HepG2 (cell line): Measurements from ENCODE around the gene PPAT. TPM values are rescaled to one million over a fixed set of nuclear protein-coding genes. Genes with fewer than 3 reads are reported as not detected.

Experiments
- ELF1 ChIP-seq: sonication (generic); formaldehyde crosslinking; IDR thresholded peaks from 2 replicates; pipeline ENCODE4 v1.4.0; 2020; ENCODE audit warnings: missing genetic modification reagents
- HNRNPL ChIP-seq: fragments of 200-400 bp; formaldehyde crosslinking; IDR thresholded peaks from 2 replicates; pipeline ENCODE4 v1.6.1; 2017; ENCODE audit warnings: mild to moderate bottlenecking, low read depth, low read length
- HNRNPLL ChIP-seq: fragments of 200-400 bp; formaldehyde crosslinking; IDR thresholded peaks from 2 replicates; pipeline ENCODE4 v1.6.1; 2017; ENCODE audit warnings: mild to moderate bottlenecking, low read depth, low read length; ENCODE audit not compliant: poor library complexity, severe bottlenecking
- NFYB ChIP-seq: sonication (generic); formaldehyde crosslinking; IDR thresholded peaks from 2 replicates; pipeline ENCODE4 v1.4.0; 2020; ENCODE audit warnings: missing genetic modification reagents
- PHB2 ChIP-seq: fragments of 450-650 bp; IDR thresholded peaks from 2 replicates; pipeline ENCODE4 v1.6.1; 2018; ENCODE audit not compliant: partially characterized antibody
- PHF8 ChIP-seq: sonication (generic); formaldehyde crosslinking; IDR thresholded peaks from 2 replicates; pipeline ENCODE4 v1.5.0; 2020; ENCODE audit warnings: missing genetic modification reagents
- REL ChIP-seq: sonication (generic); formaldehyde crosslinking; conservative IDR thresholded peaks from 2 replicates; pipeline ENCODE4 v1.8.0; 2022; ENCODE audit warnings: mild to moderate bottlenecking, missing genetic modification reagents, moderate library complexity
- XBP1 ChIP-seq: sonication (generic); formaldehyde crosslinking; IDR thresholded peaks from 2 replicates; pipeline ENCODE4 v1.5.0; 2020; ENCODE audit warnings: missing genetic modification reagents
- ZBTB3 ChIP-seq: sonication (generic); formaldehyde crosslinking; IDR thresholded peaks from 2 replicates; pipeline ENCODE4 v1.4.0; 2020; ENCODE audit warnings: low read depth, mild to moderate bottlenecking, moderate library complexity, missing genetic modification reagents, borderline replicate concordance
- ZFAT ChIP-seq: sonication (generic); formaldehyde crosslinking; conservative IDR thresholded peaks from 2 replicates; pipeline ENCODE4 v1.8.1; 2023; ENCODE audit warnings: missing genetic modification reagents, inconsistent platforms
- ZFP36L1 ChIP-seq: sonication (generic); formaldehyde crosslinking; IDR thresholded peaks from 2 replicates; pipeline ENCODE4 v1.8.0; 2022; ENCODE audit warnings: mild to moderate bottlenecking, missing genetic modification reagents, moderate library complexity
- ZMAT3 ChIP-seq: sonication (generic); formaldehyde crosslinking; conservative IDR thresholded peaks from 2 replicates; pipeline ENCODE4 v1.7.0; 2021; ENCODE audit warnings: missing genetic modification reagents
- ZNF329 ChIP-seq: sonication (generic); formaldehyde crosslinking; IDR thresholded peaks from 2 replicates; pipeline ENCODE4 v1.9.0; 2021; ENCODE audit warnings: low read depth, mild to moderate bottlenecking, missing genetic modification reagents
- ZNF431 ChIP-seq: sonication (generic); formaldehyde crosslinking; IDR thresholded peaks from 2 replicates; pipeline ENCODE4 v1.9.0; 2022; ENCODE audit warnings: missing genetic modification reagents, low read depth, mild to moderate bottlenecking, borderline replicate concordance
- ZNF550 ChIP-seq: sonication (generic); formaldehyde crosslinking; IDR thresholded peaks from 2 replicates; pipeline ENCODE4 v1.4.0; 2020; ENCODE audit warnings: mild to moderate bottlenecking, missing genetic modification reagents, borderline replicate concordance
- ZNF619 ChIP-seq: sonication (generic); formaldehyde crosslinking; IDR thresholded peaks from 2 replicates; pipeline ENCODE4 v1.4.0; 2020; ENCODE audit warnings: mild to moderate bottlenecking, missing genetic modification reagents
- ZNF724P ChIP-seq: sonication (generic); formaldehyde crosslinking; IDR thresholded peaks from 2 replicates; pipeline ENCODE4 v1.8.0; 2022; ENCODE audit warnings: missing genetic modification reagents, borderline replicate concordance
- ZNF776 ChIP-seq: sonication (generic); formaldehyde crosslinking; IDR thresholded peaks from 2 replicates; pipeline ENCODE4 v1.4.0; 2020; ENCODE audit warnings: mild to moderate bottlenecking, missing genetic modification reagents
- ZNF883 ChIP-seq: sonication (generic); formaldehyde crosslinking; IDR thresholded peaks from 2 replicates; pipeline ENCODE4 v1.5.1; 2020; ENCODE audit warnings: mild to moderate bottlenecking, missing genetic modification reagents; ENCODE audit errors: not compliant biosample characterization
- polyA plus RNA-seq, 8 experiments: library from polyadenylated mRNA; depleted of rRNA in 3 of 8; stranded (reverse) in 7 of 8; unstranded in 1 of 8; fragments of >200 nt; fragmentation: Illumina TruSeq in 4 of 8; extraction: Trizol in 4 of 8; gene quantifications; 2 replicates each; pipeline versions ENCODE4 v1.2.1 to v1.2.3, GENCODE V29; 2011 to 2016; ENCODE audit warnings: low read depth in 4 of 8, missing spikeins in 1 of 8, mixed read lengths in 1 of 8; ENCODE audit not compliant: insufficient read depth in 1 of 8
- total RNA-seq, 5 experiments: library from RNA; depleted of rRNA; stranded (reverse); fragments of >200 nt; fragmentation: Illumina TruSeq; extraction: Trizol; gene quantifications; 2 replicates each; pipeline ENCODE4 v1.2.3, GENCODE V29; 2016; ENCODE audit warnings: low read depth in 1 of 5
- TF ChIP-seq, protein P1 (sequence below): sonication (generic); formaldehyde crosslinking; IDR thresholded peaks from 2 replicates; pipeline ENCODE4 v1.4.0; 2020; ENCODE audit warnings: mild to moderate bottlenecking, low read depth, missing genetic modification reagents
- TF ChIP-seq, protein P2 (sequence below): sonication (generic); formaldehyde crosslinking; IDR thresholded peaks from 2 replicates; pipeline ENCODE4 v1.5.0; 2020; ENCODE audit warnings: mild to moderate bottlenecking, missing genetic modification reagents, borderline replicate concordance

The PPAT gene
- total and polyA plus RNA-seq, 2 of the 13 experiments (the other 11 are each of a cell fraction or from before 2014, with no cell fraction given), result 16.9 to 62.6 TPM

DNA sequence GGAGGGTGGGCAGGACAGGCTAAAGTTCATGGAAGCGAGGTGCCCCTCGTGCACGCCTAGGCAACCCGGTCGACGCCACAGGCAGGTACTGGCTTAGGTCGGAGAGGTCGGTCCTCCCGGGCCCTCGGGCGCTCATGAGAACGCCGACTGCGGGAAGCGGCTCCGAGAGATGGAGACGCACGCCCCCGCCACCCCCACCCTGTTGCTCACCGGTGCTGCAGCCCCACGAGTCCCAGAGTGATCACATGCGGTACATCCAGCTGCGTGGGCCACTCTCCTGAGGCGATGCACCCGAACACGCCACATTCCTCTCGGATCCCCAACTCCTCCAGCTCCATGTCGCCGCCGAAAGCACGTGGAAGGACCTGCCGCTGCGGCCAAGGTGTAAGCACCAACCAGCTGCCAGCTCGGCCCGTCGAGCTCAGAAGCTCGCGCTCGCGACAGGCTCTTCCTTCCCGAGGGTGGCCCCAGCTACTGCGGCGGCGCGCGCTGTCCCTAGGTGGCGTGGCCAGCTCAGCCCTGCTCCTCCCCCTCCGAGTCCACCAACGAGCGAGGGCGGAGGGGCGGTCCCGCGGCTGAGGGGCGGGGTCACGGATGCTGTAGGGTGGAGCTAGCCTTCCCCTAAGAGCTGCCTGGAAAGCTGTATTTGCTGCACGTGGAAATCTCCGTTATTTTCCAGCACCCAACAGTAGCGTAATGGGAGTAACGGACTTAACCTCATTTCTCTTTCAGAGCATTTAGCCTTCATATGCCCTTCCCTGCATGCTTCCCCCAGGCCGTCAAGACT lies at the start of gene PPAT (continued):
- TF ChIP-seq HNRNPLL (no peak), REL (CRISPR knock-in tag) (peak; percentile 73), ZNF550 (CRISPR knock-in tag) (0 out of 2 replicates have a peak, but pooled peaks have one; percentile 12), ZFAT (0 out of 2 replicates have a peak, but pooled peaks have one; percentile 54), HNRNPL (peak; percentile 36; the same call in 1 of the 2 replicates), ELF1 (peak; percentile 26; the same call in 1 of the 2 replicates), ZFP36L1 (CRISPR knock-in tag) (peak; percentile 76), ZNF883 (peak; percentile 42), ZNF776 (CRISPR knock-in tag) (peak; percentile 60; the same call in 1 of the 2 replicates), ZNF329 (CRISPR knock-in tag) (0 out of 2 replicates have a peak, but pooled peaks have one; percentile 23), XBP1 (no peak), ZBTB3 (CRISPR knock-in tag) (0 out of 2 replicates have a peak, but pooled peaks have one; percentile 41), NFYB (CRISPR knock-in tag) (peak; percentile 61), PHF8 (CRISPR knock-in tag) (peak; percentile 55; the same call in 1 of the 2 replicates), ZNF431 (CRISPR knock-in tag) (peak; percentile 80; the same call in 1 of the 2 replicates), PHB2 (no peak), ZNF619 (CRISPR knock-in tag) (peak; percentile 83), ZNF724P (CRISPR knock-in tag) (peak; percentile 37; the same call in 1 of the 2 replicates), ZMAT3 (CRISPR knock-in tag) (peak; percentile 66)
- TF ChIP-seq, protein P1, sequence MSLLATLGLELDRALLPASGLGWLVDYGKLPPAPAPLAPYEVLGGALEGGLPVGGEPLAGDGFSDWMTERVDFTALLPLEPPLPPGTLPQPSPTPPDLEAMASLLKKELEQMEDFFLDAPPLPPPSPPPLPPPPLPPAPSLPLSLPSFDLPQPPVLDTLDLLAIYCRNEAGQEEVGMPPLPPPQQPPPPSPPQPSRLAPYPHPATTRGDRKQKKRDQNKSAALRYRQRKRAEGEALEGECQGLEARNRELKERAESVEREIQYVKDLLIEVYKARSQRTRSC (CRISPR knock-in tag), result no peak
- TF ChIP-seq, protein P2, sequence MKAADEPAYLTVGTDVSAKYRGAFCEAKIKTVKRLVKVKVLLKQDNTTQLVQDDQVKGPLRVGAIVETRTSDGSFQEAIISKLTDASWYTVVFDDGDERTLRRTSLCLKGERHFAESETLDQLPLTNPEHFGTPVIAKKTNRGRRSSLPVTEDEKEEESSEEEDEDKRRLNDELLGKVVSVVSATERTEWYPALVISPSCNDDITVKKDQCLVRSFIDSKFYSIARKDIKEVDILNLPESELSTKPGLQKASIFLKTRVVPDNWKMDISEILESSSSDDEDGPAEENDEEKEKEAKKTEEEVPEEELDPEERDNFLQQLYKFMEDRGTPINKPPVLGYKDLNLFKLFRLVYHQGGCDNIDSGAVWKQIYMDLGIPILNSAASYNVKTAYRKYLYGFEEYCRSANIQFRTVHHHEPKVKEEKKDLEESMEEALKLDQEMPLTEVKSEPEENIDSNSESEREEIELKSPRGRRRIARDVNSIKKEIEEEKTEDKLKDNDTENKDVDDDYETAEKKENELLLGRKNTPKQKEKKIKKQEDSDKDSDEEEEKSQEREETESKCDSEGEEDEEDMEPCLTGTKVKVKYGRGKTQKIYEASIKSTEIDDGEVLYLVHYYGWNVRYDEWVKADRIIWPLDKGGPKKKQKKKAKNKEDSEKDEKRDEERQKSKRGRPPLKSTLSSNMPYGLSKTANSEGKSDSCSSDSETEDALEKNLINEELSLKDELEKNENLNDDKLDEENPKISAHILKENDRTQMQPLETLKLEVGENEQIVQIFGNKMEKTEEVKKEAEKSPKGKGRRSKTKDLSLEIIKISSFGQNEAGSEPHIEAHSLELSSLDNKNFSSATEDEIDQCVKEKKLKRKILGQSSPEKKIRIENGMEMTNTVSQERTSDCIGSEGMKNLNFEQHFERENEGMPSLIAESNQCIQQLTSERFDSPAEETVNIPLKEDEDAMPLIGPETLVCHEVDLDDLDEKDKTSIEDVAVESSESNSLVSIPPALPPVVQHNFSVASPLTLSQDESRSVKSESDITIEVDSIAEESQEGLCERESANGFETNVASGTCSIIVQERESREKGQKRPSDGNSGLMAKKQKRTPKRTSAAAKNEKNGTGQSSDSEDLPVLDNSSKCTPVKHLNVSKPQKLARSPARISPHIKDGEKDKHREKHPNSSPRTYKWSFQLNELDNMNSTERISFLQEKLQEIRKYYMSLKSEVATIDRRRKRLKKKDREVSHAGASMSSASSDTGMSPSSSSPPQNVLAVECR (CRISPR knock-in tag), result peak; percentile 90
